Effector memory CD8-positive, alpha-beta T cell (primary cell): ENCODE results near the gene SPATA21.

Experiments
- ATAC-seq: fragments of 150-1000 bp; cut with Tn5 transposase; replicated peaks from 2 replicates; pipeline ENCODE4 v1.10.0; 2021; ENCODE audit warnings: mild to moderate bottlenecking, moderate library complexity
- DNase-seq, 3 experiments: peaks; one replicate each; pipeline ENCODE4 v3.0.0; 2021
- H3K27ac Mint-ChIP-seq, 2 donors: one replicate each; pipeline ENCODE4 v1.8.0; 2022; ENCODE audit warnings: mild to moderate bottlenecking in 2 of 2, mixed read lengths in 2 of 2, moderate library complexity in 2 of 2
- H3K27me3 Mint-ChIP-seq, 2 donors: one replicate each; pipeline ENCODE4 v1.8.0; 2022; ENCODE audit warnings: mixed read lengths in 2 of 2
- H3K36me3 Mint-ChIP-seq: one replicate; pipeline ENCODE4 v1.8.0; 2022; ENCODE audit warnings: mild to moderate bottlenecking, moderate library complexity, mixed read lengths; ENCODE audit not compliant: insufficient read depth
- H3K4me1 Mint-ChIP-seq, 2 donors: one replicate each; pipeline ENCODE4 v1.8.0; 2022; ENCODE audit warnings: low read depth in 2 of 2, mixed read lengths in 2 of 2
- H3K4me3 Mint-ChIP-seq, 2 donors: one replicate each; pipeline ENCODE4 v1.8.0; 2022; ENCODE audit warnings: mild to moderate bottlenecking in 2 of 2, mixed read lengths in 2 of 2, moderate library complexity in 2 of 2
- H3K9me3 Mint-ChIP-seq, 2 donors: one replicate each; pipeline ENCODE4 v1.8.0; 2022; ENCODE audit warnings: mixed read lengths in 2 of 2

Gene SPATA21

GRCh38 chr1:16352842-16353535 is 84.2 kb downstream of the SPATA21 start:
- peaks cover 11% of the 10 kb centered on the region for H3K36me3 Mint-ChIP-seq
- H3K4me3 Mint-ChIP-seq, result peak overlapping the region; percentile 90 to 92
- no peaks in the 10 kb centered on the region for H3K9me3 Mint-ChIP-seq
- DNase-seq, result no peak
- H3K27me3 Mint-ChIP-seq, result no peaks in the 10 kb centered on the region
- H3K27ac Mint-ChIP-seq, result peak overlapping the region; percentile 95 to 97
- ATAC-seq, result no peak
- H3K4me1 Mint-ChIP-seq, result peaks cover 22 to 23% of the 10 kb centered on the region in 2 donors

DNA sequence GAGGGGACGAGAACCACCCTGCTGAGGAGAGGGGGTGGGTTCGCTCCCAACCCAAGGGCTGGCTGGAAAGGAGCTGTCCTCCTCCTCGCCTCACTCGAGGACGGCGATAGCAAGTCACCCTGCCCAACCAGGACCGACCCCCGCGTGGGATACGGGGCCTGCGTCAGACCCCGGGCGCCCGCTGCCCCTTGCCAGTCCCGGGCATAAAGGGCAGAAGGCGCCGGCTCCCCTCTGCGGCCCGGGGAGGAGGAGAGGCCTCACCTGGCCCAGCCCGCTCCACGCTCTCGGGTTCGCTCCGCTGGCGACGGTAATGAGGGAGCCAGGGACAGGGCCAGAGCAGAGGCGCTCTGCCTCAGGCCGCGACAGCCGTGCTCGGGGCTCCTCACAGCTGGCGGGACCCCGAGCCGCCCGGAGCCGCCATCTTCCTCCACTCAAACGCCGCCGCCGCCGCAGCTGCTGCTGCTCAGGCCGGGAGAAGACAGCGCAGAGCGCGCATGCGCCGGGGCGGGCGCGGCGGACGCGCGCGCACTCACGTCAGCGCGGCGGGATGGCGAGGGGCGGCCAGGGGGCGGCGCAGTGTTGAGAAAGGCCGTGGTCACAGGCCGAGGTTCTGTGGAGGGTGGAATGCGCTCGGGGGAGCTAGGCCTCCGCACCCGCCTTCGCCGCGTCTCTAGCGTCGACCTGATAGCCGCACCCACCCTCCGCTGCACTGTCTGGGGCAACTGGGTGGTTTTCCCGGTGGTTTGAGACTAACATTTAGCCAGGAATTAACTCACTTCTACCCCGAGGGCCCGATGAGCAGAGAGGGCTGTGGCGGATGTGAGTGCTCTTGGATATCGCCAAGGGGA is 85.0 kb downstream of the SPATA21 start, which contains the start of gene FBXO42:
TSS of gene FBXO42 (minus strand) at position 487 of the 848 bp plus-strand sequence. CDS start 37,062 bp downstream, outside the sequence.
- no peaks in the 10 kb centered on the region for H3K9me3 Mint-ChIP-seq
- ATAC-seq (peak; percentile 92), DNase-seq (peak; percentile 89 to 92 (median 92))
- peaks cover 11% of the 10 kb centered on the region for H3K36me3 Mint-ChIP-seq
- peak within 1 kb of the TSS; percentile 90 to 92 for H3K4me3 Mint-ChIP-seq
- no peaks in the 10 kb centered on the region for H3K27me3 Mint-ChIP-seq
- peak within 1 kb of the TSS; percentile 95 to 97 for H3K27ac Mint-ChIP-seq
- peaks cover 22 to 23% of the 10 kb centered on the region in 2 donors for H3K4me1 Mint-ChIP-seq

DNA sequence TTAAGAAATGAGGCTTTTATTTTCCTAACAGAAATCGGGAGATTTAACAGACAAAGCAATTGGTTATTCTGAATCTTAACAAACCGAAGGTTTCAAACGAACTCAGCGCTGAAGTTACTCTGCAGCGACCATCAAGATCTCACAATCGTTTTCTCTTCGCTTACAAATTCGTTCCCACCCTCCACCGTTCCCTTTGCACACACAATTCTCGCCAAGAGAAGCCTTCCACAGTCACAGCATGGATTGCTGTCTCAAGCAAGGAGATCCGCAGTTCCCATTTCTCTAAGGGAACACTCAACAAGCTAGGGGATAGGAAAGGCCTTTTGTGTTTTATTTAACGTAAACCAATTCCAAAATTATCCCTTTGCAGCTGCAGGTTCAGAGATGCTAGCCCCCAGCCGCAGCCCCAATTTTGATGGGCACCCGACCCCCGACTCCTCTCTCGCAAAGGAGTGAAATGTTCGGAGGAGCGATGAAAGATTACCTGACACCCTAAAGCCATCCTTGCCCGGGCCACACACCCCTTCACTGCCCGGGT is 85.7 kb downstream of the SPATA21 start:
- peaks cover 22 to 23% of the 10 kb centered on the region in 2 donors for H3K4me1 Mint-ChIP-seq
- H3K27me3 Mint-ChIP-seq, result no peaks in the 10 kb centered on the region
- no peaks in the 10 kb centered on the region for H3K9me3 Mint-ChIP-seq
- peak overlapping the region; percentile 90 to 92 for H3K4me3 Mint-ChIP-seq
- peak overlapping the region; percentile 95 to 97 for H3K27ac Mint-ChIP-seq
- DNase-seq (no peak), ATAC-seq (no peak)
- H3K36me3 Mint-ChIP-seq, result peaks cover 11% of the 10 kb centered on the region

- Mint-ChIP-seq H3K9me3 (no peaks in the 10 kb centered on the region), H3K36me3 (peaks cover 11% of the 10 kb centered on the region), H3K27ac (no peak overlapping the region), H3K4me1 (peaks cover 27 to 29% of the 10 kb centered on the region in 2 donors), H3K27me3 (no peaks in the 10 kb centered on the region), H3K4me3 (peak overlapping the region in 1 of 2 donors; percentile 90)
- no peak for DNase-seq
- no peak for ATAC-seq
These were observed 87.3 kb downstream of the SPATA21 start for GRCh38 chr1:16349847-16350406.
